SK-N-SH (cell line): Measurements from ENCODE around the gene GADL1. TPM values are rescaled to one million over a fixed set of nuclear protein-coding genes. Genes with fewer than 3 reads are reported as not detected.

ENCODE experiments used
- CTCF ChIA-PET: fragments of 300-600, 350-600 bp; formaldehyde crosslinking; extraction: SDS; loops from one replicate; lab custom pipeline; 2021; lab: Yijun Ruan, JAX
- POLR2A ChIA-PET: fragments of 350-600 bp; sonication (Branson Sonifier 250); formaldehyde crosslinking; extraction: SDS; loops from one replicate; lab custom pipeline; 2020; ENCODE audit warnings: antibody characterized with exemption, inconsistent platforms; lab: Yijun Ruan, JAX
- DNase-seq: peaks from one replicate; pipeline ENCODE4 v3.0.0; 2012
- H2AFZ ChIP-seq: fragments of 200-600 bp; sonication (generic); 2 replicates; pipeline ENCODE4 v1.8.1; 2016; ENCODE audit warnings: antibody characterized with exemption, mild to moderate bottlenecking, low read depth
- H3F3A ChIP-seq: fragments of 200-600 bp; sonication (generic); replicated peaks from 2 replicates; pipeline ENCODE3; 2016; ENCODE audit warnings: antibody characterized with exemption, mild to moderate bottlenecking; ENCODE audit not compliant: insufficient read depth
- H3K27ac ChIP-seq, 2 experiments: fragments of 200-500 bp in 1 of 2; fragments of 200-600 bp in 1 of 2; sonication (Bioruptor generic) in 1 of 2; sonication (generic), shearing (Covaris generic) in 1 of 2; 2 replicates each; pipeline versions ENCODE4 v1.5.1 to v1.6.1; 2014 to 2016; ENCODE audit warnings: low read depth in 2 of 2, inconsistent platforms in 1 of 2, low read length in 1 of 2, mild to moderate bottlenecking in 1 of 2, mixed read lengths in 1 of 2
- H3K27me3 ChIP-seq: fragments of 200-600 bp; sonication (generic), shearing (Covaris generic); 2 replicates; pipeline ENCODE4 v1.6.1; 2016; ENCODE audit warnings: mixed run types; ENCODE audit not compliant: insufficient read depth
- H3K36me3 ChIP-seq, 2 experiments: fragments of 200-500 bp in 1 of 2; fragments of 200-600 bp in 1 of 2; sonication (Bioruptor generic) in 1 of 2; sonication (generic) in 1 of 2; replicated peaks in 1 of 2; 2 replicates each; pipeline versions ENCODE3 to v1.5.1; 2014 to 2016; ENCODE audit warnings: low read length in 1 of 2, mild to moderate bottlenecking in 1 of 2; ENCODE audit not compliant: insufficient read depth in 2 of 2, control insufficient read depth in 1 of 2
- H3K4me1 ChIP-seq, 2 experiments: fragments of 200-500 bp in 1 of 2; fragments of 200-600 bp in 1 of 2; sonication (Bioruptor generic) in 1 of 2; sonication (generic), shearing (Covaris generic) in 1 of 2; 2 replicates each; pipeline versions ENCODE4 v1.5.1 to v1.6.1; 2014 to 2016; ENCODE audit warnings: low read depth in 1 of 2, low read length in 1 of 2, mixed run types in 1 of 2; ENCODE audit not compliant: insufficient read depth in 2 of 2, control insufficient read depth in 1 of 2
- H3K4me2 ChIP-seq: fragments of 200-600 bp; sonication (generic), shearing (Covaris generic); 2 replicates; pipeline ENCODE4 v1.6.1; 2017; ENCODE audit warnings: mixed run types
- H3K4me3 ChIP-seq, 2 experiments: fragments of 200-500 bp in 1 of 2; fragments of 200-600 bp in 1 of 2; sonication (Bioruptor generic) in 1 of 2; sonication (generic), shearing (Covaris generic) in 1 of 2; 2 replicates each; pipeline versions ENCODE4 v1.5.1 to v1.8.1; 2014 to 2016; ENCODE audit warnings: low read depth in 2 of 2, inconsistent platforms in 1 of 2, low read length in 1 of 2, mild to moderate bottlenecking in 1 of 2, mixed read lengths in 1 of 2, moderate library complexity in 1 of 2
- H3K79me2 ChIP-seq: fragments of 200-600 bp; sonication (generic); 2 replicates; pipeline ENCODE4 v1.8.1; 2017; ENCODE audit warnings: mild to moderate bottlenecking; ENCODE audit not compliant: insufficient read depth
- H3K9ac ChIP-seq: fragments of 200-600 bp; sonication (generic); 2 replicates; pipeline ENCODE4 v1.6.1; 2017; ENCODE audit warnings: mixed run types
- H3K9me2 ChIP-seq: fragments of 200-600 bp; sonication (generic); 2 replicates; pipeline ENCODE4 v1.6.1; 2017; ENCODE audit warnings: mixed run types
- H3K9me3 ChIP-seq: fragments of 200-600 bp; sonication (generic); 2 replicates; pipeline ENCODE4 v1.6.1; 2017; ENCODE audit warnings: mixed run types, mild to moderate bottlenecking, moderate library complexity
- H4K20me1 ChIP-seq: fragments of 200-600 bp; sonication (generic); 2 replicates; pipeline ENCODE4 v1.6.1; 2017; ENCODE audit warnings: mild to moderate bottlenecking, mixed run types; ENCODE audit not compliant: insufficient read depth
- CHD2 ChIP-seq: fragments of 150-350 bp; IDR thresholded peaks from 2 replicates; pipeline ENCODE4 v1.6.1; 2018; ENCODE audit warnings: low read length; ENCODE audit not compliant: partially characterized antibody
- ELF1 ChIP-seq: IDR thresholded peaks from 2 replicates; pipeline ENCODE4 v1.4.0; 2012
- EZH2phosphoT487 ChIP-seq: fragments of 200-600 bp; sonication (generic); IDR thresholded peaks from 2 replicates; pipeline ENCODE4 v1.6.1; 2017; ENCODE audit warnings: low read depth, mixed run types, mild to moderate bottlenecking, antibody characterized with exemption, moderate library complexity, borderline replicate concordance
- GATA2 ChIP-seq: sonication (generic); formaldehyde crosslinking; IDR thresholded peaks from 2 replicates; pipeline ENCODE4 v1.5.0; 2020; ENCODE audit warnings: mild to moderate bottlenecking, missing genetic modification reagents
- JUND ChIP-seq: IDR thresholded peaks from 2 replicates; pipeline ENCODE4 v1.4.0; 2012
- NRF1 ChIP-seq: IDR thresholded peaks from 2 replicates; pipeline ENCODE4 v1.6.1; 2012; ENCODE audit warnings: low read depth, mild to moderate bottlenecking, low read length
- PBX3 ChIP-seq: IDR thresholded peaks from 2 replicates; pipeline ENCODE4; 2012
- RCOR1 ChIP-seq: fragments of 150-350 bp; IDR thresholded peaks from 2 replicates; pipeline ENCODE4 v1.6.1; 2017; ENCODE audit warnings: antibody characterized with exemption, low read length
- RFX5 ChIP-seq: IDR thresholded peaks from 2 replicates; pipeline ENCODE4 v1.6.1; 2012; ENCODE audit warnings: mild to moderate bottlenecking, improper control_type of control experiment, low read length
- RXRA ChIP-seq: IDR thresholded peaks from 2 replicates; pipeline ENCODE4 v1.4.0; 2012; ENCODE audit warnings: low read depth, mild to moderate bottlenecking, borderline replicate concordance
- TEAD4 ChIP-seq: IDR thresholded peaks from 2 replicates; pipeline ENCODE4 v1.4.0; 2012; ENCODE audit warnings: mild to moderate bottlenecking, borderline replicate concordance; ENCODE audit not compliant: insufficient read depth
- USF1 ChIP-seq: IDR thresholded peaks from 2 replicates; pipeline ENCODE4 v1.4.0; 2012; ENCODE audit warnings: low read depth, borderline replicate concordance
- WGBS: methylation state at CpG from one replicate; pipeline ENCODE4 v1.1.6; 2017; ENCODE audit warnings: low lambda C conversion rate; 5-methylcytosine and 5-hydroxymethylcytosine counted together
- polyA plus RNA-seq, 3 experiments: library from polyadenylated mRNA; depleted of rRNA; stranded (reverse); fragments of >200 nt; gene quantifications; 2 replicates each; pipeline ENCODE4 v1.2.3, GENCODE V29; 2012

GADL1 gene
- polyA plus RNA-seq, 1 of the 3 experiments (the other 2 are of a cell fraction) = not detected

GRCh38 chr3:30848087-30848779 lies 46.2 kb downstream of the GADL1 start:
- POLR2A ChIA-PET = no interaction called here
- H3K9ac ChIP-seq = no peak overlapping the region

GRCh38 chr3:30847592-30847991 lies 46.9 kb downstream of the GADL1 start:
- Histone ChIP-seq H3K9me2 (no peaks in the 10 kb centered on the region), H3K27me3 (no peaks in the 10 kb centered on the region), H3K9ac (no peak overlapping the region), H3K9me3 (no peaks in the 10 kb centered on the region), H3K79me2 (no peaks in the 10 kb centered on the region), H3K4me2 (no peak overlapping the region), H4K20me1 (no peaks in the 10 kb centered on the region), H3K27ac (no peak overlapping the region)
- CTCF ChIA-PET = interaction anchor here (0.6 to 1.6 kb wide), 3 partner anchors 16 to 87 kb away, joined by 3 read pairs; no protein-coding TSS in a partner anchor
- 38% methylated on average over 3 of the region's 3 CpGs for WGBS
- no peak for TF ChIP-seq PBX3
- no peak for TF ChIP-seq EZH2phosphoT487
- no peak for TF ChIP-seq GATA2 (CRISPR knock-in tag)
- TF ChIP-seq ELF1 = no peak
- TF ChIP-seq TEAD4 = no peak
- TF ChIP-seq, all 33 proteins: peak for 0
- no peaks in the 10 kb centered on the region for H3F3A ChIP-seq
- DNase-seq = no peak
- no peaks in the 10 kb centered on the region for H3K36me3 ChIP-seq
- POLR2A ChIA-PET = no interaction called here
- no peak overlapping the region for H3K4me3 ChIP-seq
- H2AFZ ChIP-seq = no peak overlapping the region
- no peaks in the 10 kb centered on the region for H3K4me1 ChIP-seq

More at GRCh38 chr3:30848087-30848779, 46.2 kb downstream of the GADL1 start:
- WGBS = 46% methylated on average over 3 of the region's 3 CpGs
- no peaks in the 10 kb centered on the region for H3K79me2 ChIP-seq
- TF ChIP-seq RXRA = no peak
- no peak for TF ChIP-seq EZH2phosphoT487
- no peak for TF ChIP-seq JUND
- no peak for TF ChIP-seq RFX5
- no peak for TF ChIP-seq NRF1
- no peak for TF ChIP-seq RCOR1
- no peak for TF ChIP-seq USF1
- no peak for TF ChIP-seq CHD2
- no peak for TF ChIP-seq GATA2 (CRISPR knock-in tag)
- TF ChIP-seq, all 33 proteins: peak for 0
- no peak overlapping the region for H2AFZ ChIP-seq
- H3F3A ChIP-seq = no peaks in the 10 kb centered on the region
- no peaks in the 10 kb centered on the region for H4K20me1 ChIP-seq
- DNase-seq = no peak
- no peaks in the 10 kb centered on the region for H3K9me3 ChIP-seq
- no peaks in the 10 kb centered on the region for H3K36me3 ChIP-seq
- H3K27ac ChIP-seq = no peak overlapping the region
- no peaks in the 10 kb centered on the region for H3K4me1 ChIP-seq
- no peaks in the 10 kb centered on the region for H3K27me3 ChIP-seq
- CTCF ChIA-PET = interaction anchor here (0.8 to 1.6 kb wide), 2 partner anchors 15 to 30 kb away, joined by 3 read pairs; no protein-coding TSS in a partner anchor
- H3K4me2 ChIP-seq = no peak overlapping the region
- no peak overlapping the region for H3K4me3 ChIP-seq
- H3K9me2 ChIP-seq = no peaks in the 10 kb centered on the region
